NCI-H2107 (cell line): ENCODE data around the gene DQX1.
"Not testable (repeated sequence)": the region's sequence is repeated elsewhere in the genome, so short reads cannot be mapped to it uniquely, and the experiment has no call there.

Source experiments
- DNase-seq: peaks from one replicate; lab custom pipeline; 2025; lab: John Stamatoyannopoulos, UW

DQX1 gene

DNA sequence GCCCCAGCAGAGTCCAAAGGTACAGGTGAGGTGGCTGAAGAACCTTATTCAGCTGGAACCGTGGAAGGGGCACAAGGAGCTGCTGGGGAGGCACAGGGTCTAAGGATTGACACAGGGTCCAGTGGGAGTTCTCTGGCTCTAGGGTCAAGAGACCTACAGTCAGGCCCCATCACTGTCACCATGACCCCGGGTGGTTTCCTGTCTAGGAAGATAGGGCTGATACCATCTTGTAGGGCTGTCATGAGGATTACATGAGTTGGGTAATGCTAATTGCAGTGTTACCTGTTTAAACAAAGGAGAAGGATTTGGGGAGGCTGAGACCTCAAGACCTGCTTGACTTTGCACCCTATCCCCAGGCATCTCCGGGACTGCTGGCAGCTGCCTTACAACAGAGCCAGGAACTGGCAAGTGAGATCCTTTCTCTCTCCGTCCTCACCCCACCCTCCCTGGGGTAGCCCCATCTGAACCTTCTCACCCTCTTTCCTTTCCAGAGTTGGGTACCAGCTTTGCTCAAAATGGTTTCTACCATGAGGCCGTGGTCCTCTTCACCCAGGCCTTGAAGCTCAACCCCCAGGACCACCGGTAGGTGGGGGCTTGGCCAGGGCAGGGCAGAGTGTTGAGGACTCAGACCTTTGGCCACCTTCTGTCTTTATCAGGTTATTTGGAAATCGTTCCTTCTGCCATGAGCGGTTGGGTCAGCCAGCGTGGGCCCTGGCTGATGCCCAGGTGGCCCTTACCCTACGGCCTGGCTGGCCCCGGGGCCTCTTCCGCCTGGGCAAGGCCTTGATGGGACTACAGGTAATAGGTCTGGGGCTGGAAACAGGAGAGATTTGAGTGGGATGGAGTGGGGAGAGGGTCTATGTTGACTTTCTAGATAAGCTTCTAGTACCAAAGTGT is 34.1 kb downstream of the DQX1 start:
- DNase-seq: no peak

DNA sequence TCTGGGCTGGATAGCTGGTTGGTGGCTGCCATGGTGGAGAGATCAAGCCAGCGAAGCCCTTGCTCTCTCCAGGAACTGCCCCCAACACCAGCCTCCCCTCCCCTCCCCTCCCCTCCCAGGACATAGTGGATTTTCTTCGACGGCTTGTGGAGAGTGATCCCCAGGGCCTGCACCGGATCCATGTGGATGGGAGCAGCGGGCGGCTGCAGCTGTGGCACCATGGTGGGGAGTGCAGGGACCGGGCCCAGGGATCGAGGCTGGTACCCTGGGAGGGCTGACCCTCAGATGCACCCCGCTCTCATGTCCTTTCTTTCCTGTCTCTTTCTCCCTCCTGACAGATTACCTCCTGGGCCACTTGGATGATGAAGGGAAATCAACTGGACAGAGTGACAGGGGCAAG is 36.1 kb downstream of the DQX1 start:
- no peak for DNase-seq

DNA sequence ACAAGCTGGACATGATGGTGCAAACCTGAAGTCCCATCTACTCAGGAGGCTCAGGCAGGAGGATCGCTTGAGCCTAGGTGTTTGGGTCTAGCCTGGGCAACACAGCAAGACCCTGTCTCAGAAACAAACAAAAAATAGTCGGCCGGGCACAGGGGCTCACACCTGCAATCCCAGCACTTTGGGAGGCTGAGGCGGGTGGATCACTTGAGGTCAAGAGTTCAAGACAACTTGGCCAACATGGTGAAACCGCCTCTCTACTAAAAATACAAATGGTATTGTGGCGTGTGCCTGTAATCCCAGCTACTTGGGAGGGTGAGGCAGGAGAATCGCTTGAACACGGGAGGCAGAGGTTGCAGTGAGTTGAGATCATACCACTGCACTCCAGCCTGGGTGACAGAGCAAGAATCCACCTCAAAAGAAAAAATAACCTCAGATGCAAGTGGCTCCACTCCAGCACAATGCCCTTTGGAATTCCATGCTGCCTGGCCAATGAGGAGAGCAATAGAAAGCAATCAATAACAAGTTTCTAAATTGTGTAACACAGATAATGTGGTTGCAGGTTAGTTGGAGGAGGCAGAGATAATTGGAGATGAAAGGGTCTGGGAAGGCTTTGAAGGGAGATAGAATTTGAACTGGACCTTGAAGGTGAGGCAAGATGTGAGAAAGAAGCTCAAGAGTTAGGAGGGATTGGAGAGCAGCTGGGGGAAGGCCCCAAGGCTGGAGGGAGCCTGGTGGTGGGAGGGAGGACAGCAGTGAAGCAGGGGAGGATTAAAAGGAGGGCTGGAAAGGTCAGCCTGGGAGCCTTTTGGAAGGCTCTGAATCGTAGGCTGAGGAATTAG is 37.2 kb downstream of the DQX1 start:
- DNase-seq: no peak

DNA sequence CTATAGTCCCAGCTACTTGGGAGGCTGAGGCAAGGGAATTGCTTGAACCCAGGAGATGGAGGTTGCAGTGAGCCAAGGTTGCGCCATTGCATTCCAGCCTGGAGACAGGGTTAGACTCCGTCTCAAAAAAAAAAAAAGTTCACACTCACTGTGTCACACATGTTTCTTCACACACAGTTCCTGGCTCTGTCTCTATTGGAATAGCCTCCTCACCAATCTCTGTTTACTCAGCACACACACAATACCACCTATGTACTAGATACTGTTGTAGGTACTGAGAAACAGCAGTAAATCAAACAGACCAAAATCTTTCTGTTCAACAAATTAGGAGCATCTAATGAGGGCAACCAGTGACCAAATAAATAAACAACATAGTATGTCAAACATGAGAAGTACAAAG is 39.9 kb downstream of the DQX1 start:
- no peak for DNase-seq

DNA sequence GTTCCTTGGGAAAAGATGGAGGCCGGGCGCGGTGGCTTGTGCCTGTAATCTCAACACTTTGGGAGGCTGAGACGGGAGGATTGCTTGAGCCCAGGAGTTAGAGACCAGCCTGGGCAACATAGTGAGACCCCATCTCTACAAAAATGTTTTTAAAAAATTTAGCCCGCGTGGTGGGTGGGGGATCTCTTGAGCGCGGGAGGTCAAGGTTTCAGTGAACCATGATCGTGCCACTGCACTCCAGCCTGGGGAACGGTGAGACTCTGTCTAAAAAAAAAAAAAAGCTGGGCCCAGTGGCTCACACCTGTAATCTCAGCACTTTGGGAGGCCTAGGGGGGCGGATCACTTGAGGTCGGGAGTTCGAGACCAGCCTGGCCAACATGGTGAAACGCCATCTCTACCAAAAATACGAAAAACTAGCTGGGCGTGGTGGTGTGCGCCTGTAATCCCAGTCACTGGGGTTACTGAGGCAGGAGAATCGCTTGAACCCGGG is 42.3 kb downstream of the DQX1 start:
- not testable (repeated sequence) for DNase-seq

DNA sequence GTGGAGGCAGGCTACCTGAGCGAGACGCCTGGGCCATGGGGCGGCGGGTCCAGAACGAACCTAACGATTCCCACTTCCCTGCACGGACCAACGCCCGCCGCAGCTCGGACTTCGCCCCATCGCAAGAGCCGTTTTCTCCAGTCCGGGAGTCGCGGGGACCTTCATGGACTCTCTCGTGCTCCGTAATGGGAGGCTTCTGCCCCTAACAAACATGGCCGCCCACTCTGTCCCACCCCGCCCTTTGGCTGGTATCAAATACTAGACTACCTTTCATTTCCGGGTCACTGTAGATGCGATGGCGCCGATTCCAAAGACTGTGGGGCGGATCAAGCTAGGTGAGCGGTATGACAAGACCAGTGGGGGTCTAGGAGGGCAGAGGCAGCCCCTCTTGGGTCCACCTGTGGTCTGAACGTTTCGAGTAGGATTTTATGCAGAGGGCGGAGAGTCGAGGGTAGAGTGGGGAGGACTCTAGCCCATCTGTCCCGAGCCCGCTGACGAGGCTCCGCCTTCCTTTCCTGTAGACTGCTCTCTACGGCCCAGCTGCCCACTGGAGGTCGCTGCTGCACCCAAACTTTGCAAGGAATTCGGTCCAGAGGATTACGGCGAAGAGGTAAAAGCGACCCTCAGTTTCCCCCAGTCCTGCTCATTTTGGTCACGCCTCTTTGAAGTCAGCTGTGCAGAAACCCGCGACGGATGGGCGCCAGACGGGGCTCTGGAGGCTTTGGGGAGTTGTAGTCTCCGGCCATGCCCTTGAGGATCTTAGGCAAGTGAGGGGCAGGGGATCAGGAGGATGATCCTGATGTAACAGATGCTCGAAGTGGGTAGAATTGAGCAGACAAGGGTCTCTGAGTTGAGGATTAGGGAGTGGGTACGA is 43.0 kb downstream of the DQX1 start, which contains the start of the genes CCDC142 and TTC31:
CCDC142 (minus strand) TSS at position 198 of the 874 bp plus-strand sequence; CDS start at position 37, 161 bp downstream.
TTC31 (plus strand) TSS at position 281 of the 874 bp plus-strand sequence; CDS start at position 296, 15 bp downstream.
- peak; percentile 87 for DNase-seq

DNA sequence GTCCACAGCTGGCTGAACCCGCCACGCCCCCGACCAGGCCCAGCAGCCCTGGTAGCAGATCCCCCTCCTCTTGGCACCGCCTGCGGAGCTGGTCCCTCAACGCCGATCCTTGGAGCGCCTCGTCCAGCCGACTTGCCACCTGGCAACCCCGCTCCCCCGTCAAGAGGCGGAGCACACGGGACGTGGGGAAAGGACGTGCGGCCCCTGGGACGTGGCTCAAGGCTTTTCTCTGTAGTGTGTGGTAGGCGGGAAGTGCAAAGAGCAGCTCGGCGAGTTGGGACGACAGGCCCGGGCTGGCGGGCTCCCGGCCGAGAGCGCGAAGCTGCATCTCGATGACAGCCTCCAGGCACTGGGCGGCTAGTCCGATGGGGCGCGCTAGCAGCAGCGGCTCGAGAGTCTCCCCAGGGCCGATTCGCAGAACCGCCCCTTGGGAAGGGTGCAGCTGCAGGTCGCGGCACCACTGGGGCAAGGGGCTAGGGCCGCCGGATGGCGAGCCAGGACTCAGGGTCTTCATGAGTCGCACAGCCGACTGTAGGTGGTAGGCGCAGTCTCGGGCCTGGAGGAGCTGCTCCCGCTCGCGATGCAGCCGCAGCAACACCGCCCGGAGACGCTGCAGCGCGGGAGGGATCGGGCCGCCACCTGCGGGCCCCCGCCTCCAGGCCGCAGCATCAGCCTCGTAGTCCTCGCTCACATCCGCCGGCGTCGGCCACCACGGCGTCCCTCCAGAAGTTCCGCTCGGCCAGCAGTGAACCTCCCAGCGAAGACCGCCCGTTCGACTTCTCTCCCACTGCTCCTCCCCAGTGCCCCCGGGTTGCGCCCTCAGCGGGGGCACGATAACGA is 43.9 kb downstream of the DQX1 start:
- no peak for DNase-seq

DNA sequence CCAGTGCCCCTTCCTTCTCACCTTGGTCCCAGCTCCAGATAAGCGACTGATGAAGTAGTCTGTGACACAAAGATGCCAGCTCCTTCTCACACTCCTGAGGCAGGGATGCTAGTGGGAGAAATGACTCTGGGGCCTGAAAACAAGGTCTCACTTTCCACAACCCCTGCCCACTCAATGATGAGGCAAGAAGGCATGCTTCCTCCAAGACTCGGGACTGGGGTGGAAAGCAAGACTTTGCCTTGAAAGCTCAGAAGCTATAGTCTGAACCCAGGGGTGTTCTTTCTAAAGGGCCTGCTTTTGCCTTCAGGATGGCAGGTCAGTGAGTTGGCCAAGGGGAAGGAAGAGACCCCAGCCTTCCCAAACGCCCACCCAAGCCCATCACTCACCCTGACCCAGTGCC is 44.6 kb downstream of the DQX1 start:
- no peak for DNase-seq

DNA sequence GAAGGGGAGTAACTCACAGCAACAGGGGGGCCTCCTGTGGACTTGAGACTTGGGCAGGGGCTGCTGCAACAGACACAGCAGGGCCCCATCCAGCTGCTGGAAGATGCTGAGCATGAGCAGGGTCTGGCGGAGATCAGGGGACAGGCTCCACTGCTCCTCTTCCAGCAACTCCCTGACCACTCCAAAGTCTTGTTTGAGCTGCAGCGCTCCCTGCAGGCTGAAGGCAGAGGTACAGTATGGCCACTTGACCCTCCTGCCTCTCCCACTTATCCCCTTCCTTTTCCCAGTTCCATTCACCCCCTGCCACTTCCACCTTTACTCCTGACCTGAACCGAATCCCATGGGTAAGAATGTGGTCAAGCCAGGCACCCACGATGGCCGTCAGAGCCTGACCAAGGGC is 51.1 kb downstream of the DQX1 start:
- DNase-seq: no peak

DNA sequence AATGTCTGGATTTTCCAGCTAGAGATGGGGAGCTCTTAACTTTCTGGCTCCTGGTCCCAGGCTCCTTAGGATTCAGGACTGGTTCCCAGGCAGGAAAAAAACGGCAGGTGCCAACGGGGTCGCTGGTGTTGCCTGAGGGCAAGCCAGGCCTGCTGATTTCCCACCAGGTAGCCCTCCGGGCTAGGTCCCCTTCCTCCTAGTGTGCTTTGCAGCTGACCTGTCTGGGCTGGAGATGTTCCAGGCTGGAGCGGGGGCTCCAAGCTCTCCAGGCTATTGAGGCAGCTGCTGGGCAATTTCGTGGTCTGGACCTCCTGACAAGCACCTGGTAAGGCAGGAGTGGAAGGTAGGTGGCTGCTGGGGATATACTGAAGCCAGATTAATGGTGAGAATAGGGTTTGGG is 51.5 kb downstream of the DQX1 start:
- no peak for DNase-seq

DNA sequence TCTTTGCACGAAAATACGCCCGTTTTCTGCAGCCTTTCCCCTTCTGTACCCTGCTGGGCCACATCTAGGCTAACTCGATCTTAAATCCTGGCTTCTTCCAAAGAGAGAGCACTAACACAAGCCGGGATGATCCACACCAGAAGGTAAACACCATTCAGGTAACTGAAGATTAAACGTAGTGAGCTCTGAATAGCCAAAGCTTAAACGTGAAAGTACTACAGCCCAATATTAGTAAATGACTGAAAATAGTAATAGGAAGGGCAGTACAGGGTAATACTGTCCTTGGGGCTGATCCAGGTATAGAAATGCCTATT is 53.1 kb downstream of the DQX1 start:
- no peak for DNase-seq

DNA sequence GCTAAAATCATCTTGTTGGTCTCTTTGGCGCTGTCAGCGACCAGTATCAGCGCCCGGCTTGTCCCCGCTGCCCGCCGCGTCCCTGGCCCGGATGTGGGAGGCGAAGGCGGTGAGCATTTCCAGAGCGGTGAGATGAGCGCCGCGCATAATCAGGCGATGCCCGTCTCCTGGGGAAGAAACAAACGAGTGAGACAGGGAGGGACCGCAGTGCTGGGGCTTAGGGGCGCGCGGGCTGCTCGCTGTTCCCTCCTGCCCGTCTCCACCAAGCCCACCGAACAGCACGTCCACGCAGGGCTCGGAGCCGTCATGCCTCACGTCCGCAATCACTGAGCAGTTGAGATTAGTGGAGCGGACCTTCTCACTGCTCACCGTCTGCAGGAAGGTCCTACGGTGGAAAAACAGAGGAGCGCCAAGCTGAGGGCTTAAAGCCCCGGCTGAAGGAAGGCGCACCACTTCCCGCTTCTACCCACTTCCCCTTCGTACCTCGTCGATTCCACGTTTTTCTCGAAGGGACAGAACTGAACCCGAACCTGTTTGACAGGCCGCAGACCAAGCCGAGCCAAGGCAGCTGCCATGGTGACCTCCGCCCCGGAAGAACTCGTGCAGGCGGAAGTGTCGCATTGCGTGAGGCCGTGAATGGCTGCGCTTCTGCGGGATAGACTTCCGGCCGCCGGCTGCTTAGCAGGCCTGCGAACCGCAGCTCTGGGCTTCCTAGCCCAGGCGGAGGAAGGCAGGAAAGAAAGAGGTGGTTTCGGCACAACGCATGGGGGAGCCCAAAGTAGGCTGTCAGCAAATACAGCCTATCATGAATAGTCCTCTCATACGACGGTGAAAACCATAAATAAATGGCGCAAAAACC is 53.7 kb downstream of the DQX1 start, which contains the start of gene MRPL53:
MRPL53 (minus strand) TSS at position 595 of the 859 bp plus-strand sequence; CDS start at position 575, 20 bp downstream.
- DNase-seq: peak; percentile 89

DNA sequence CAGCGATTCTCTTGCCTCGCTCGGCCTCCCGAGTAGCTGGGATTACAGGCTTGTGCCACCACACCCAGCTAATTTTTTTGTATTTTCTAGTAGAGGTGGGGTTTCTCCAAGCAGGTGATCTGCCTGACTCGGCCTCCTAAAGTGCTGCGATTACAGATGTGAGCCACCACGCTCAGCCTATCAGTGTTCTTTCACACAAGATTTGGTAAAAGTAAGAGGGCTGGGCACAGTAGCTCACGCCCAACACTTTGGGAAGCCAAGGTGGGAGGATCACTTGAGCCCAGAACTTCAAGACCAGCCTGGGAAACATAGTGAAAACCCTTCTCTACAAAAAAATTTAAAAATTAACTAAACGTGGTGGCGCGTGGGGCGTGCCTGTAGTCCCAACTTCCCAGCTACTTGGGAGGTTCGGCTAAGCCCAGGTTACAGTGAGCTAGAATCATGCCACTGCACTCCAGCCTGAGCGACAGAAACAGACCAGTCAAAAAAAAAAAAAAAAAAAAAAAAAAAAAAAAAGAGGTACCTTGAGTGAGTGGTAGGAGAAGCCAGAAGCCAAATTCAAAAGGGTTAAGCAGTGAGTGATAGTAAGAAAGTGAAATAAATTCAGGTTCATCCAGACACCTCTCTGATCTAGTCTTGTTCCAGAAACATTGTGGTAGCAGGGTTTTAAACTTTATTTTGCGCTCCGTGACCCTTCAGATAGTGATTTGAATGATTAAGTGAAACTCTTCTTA is 54.5 kb downstream of the DQX1 start:
- DNase-seq: no peak

DNA sequence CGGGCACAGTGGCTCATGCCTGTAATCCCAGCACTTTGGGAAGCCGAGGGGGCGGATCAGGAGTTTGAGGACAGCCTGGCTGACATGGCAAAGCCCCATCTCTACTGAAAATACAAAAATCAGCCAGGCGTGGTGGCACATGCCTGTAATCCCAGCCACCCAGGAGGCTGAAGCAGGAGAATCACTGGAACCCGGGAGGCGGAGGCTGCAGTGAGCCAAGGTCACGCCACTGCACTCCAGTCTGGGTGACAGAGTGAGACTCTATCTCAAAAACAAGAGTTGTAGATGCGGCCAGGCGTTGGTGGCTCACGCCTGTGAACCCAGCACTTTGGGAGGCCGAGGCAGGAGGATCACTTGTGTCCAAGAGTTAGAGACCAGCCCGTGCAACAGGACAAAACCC is 55.3 kb downstream of the DQX1 start:
- not testable (repeated sequence) for DNase-seq
